ENCODE data around the gene PDE10A. TPM values are rescaled to one million over a fixed set of nuclear protein-coding genes. Genes with fewer than 3 reads are reported as not detected.
A peak's percentile ranks its signal among the peaks of the same experiment; 100 is the strongest.

Gene PDE10A
- total RNA-seq = not detected

DNA sequence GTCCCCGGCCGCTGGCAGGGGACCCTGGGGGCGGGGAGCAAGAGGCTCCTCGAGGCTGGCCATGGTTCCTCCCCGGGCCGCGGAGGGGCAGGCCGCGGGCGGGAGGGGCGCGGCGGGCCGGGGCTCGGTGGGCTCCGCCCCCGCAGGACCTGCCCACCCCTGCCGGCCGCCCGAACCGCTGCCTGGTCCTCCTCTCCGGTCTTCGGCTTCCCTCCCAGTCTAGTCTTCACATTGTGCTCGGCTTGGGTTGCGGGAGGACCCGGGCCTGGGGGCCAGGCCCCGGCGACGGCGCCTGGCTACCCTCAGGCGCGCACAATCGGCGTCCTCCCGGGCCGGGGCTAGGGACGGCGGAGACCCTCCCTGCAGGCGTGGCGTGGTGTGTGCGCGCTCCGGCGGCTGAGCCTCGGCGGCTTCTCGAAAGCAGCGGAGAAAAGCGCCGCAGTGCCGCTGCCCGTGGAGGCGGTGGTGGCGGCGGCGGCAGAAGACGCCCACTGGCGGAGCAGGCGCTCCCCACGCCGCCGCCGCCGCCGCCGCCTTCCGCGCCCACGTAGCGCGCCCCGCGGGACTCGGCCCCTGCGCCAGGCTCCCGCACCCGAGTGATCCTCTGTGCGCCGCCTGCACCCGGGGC, at the start of gene PDE10A:
Gene PDE10A, minus strand, starts transcription at position 493 of the 628 bp plus-strand sequence. Its CDS starts 430 bp downstream, at position 63.
- Mint-ChIP-seq H3K4me3 (peak within 1 kb of the TSS; percentile 32), H3K9me3 (no peaks in the 10 kb centered on the region)
- DNase-seq = no peak

DNA sequence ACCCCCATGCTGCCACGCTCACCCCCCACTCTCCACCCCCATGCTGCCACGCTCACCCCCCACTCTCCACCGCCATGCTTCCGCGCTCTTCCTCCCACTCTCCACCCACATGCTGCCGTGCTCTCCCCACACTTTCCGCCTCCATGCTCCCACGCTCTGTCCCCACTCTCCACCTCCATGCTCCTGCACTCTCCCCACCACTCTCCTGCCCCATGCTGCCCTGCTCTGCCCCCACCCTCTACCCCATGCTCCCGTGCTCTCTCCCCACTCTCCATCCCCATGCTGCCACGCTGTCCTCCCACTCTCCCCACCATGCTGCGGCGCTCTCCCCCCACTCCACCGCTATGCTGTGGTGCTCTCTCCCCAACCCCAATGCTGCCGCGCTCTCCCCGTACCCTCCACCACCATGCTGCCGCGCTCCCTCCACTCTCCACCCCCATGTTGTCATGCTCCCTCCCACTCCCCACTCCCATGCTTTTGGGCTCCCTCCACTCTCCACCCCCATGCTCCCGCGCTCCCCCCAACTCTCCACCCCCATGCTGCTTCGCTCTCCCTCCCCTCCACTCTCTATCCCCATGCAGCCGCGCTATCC, 46.0 kb upstream of the PDE10A start:
- H3K9me3 Mint-ChIP-seq = no peaks in the 10 kb centered on the region
- H3K27ac Mint-ChIP-seq = no peak overlapping the region
- H3K27me3 Mint-ChIP-seq = peaks cover 3% of the 10 kb centered on the region
- H3K4me1 Mint-ChIP-seq = no peaks in the 10 kb centered on the region
- H3K36me3 Mint-ChIP-seq = no peaks in the 10 kb centered on the region
- no peak for DNase-seq
- no peak overlapping the region for H3K4me3 Mint-ChIP-seq

More for the DNA sequence above, at the start of gene PDE10A:
- Mint-ChIP-seq H3K36me3 (no peaks in the 10 kb centered on the region), H3K27me3 (peaks cover 64% of the 10 kb centered on the region), H3K27ac (no peak within 1 kb of the TSS), H3K4me1 (no peaks in the 10 kb centered on the region)

DNA sequence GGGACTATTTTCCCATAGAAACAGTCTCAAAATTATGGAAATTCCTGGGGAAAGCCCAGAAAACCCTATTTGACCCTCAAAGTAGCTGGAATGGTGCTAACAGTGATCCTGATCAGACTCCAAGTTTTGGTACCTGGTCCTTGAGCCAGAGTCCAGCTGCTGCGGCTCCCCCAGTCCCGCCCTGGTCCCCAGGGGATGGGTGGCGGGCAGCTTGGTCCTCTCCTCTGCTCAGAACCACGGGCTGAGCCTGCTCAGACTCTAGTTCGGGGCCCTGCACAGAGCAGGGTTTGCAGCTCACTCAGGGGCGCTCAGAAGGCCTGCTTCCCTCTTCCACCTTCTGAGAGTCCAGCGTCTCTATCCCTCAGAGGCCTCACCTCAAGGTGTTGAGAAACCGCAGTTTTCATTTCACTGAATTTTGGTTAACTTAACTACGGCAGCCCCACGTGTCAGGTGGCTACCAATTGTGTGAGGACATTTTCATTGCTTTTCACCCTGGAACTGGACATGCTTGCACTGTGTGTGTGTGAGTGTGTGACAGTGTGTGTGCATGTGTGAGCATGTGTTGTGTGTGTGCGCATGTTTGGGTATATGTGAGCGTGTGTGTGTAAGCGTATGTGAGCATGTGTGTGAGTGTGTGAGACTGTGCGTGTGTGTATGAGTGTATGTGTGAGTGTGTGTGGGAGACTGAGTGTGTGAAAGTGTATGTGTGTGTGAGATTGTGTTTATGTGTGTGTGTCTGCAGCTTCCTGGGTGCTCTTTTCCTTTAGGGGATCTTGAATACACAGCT, 44.2 kb upstream of the PDE10A start:
- Mint-ChIP-seq H3K27me3 (no peaks in the 10 kb centered on the region), H3K4me1 (no peaks in the 10 kb centered on the region), H3K4me3 (no peak overlapping the region), H3K36me3 (no peaks in the 10 kb centered on the region), H3K9me3 (no peaks in the 10 kb centered on the region), H3K27ac (no peak overlapping the region)
- no peak for DNase-seq

DNA sequence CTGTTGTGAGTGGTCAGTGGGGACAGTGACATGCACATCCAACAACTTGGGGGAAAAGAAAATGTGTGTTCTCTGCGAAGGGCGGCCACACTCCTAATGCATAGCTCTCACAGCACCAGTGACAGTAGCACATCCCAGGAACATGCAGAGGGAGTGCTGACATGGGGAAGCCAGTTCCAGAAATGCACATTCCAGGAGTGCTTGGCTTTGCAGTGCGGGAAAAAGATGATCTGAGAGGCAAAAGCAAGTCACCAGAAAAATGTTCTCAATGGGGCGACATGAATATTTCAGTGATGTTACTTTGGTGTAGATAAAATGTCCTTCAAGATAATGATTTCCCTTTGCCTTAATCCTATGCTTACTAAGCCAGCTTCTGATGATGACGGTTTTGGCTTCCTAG, 42.9 kb upstream of the PDE10A start:
- no peaks in the 10 kb centered on the region for H3K9me3 Mint-ChIP-seq
- no peaks in the 10 kb centered on the region for H3K4me1 Mint-ChIP-seq
- H3K4me3 Mint-ChIP-seq = no peak overlapping the region

DNA sequence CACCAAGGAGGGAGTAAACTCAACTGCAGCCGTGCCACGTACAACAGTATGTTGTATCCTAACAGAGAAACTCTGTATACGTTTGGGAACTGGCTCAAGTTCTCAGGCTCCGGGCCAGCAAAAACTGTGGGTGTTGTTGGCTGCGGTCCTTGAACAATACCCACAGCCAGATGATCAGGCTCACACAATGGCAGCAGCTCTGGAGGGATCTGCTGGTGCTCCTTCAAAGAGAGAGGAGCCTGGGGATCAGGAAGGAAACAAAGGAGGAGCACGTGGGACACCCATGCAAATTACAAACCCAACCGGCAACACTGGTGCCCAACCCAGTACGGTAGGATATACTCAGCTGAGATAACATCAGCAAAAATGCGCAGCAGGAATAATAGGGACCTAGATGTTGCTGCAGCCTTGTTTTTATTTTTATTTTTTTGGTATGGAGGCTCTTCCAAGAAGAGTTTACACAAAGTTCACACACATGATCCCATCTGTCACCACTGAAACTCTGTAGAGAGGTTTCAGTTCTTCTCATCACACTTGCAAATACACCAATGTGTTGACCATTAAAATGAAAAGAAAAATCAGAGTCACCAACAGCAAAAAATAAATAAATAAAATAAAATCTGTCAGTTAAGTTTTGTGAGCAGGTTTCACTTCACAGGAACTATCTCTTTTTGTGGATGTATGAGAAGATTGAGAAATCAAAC, 41.2 kb upstream of the PDE10A start:
- no peaks in the 10 kb centered on the region for H3K4me1 Mint-ChIP-seq
- H3K9me3 Mint-ChIP-seq = peaks cover 4% of the 10 kb centered on the region
- DNase-seq = no peak
- H3K4me3 Mint-ChIP-seq = no peak overlapping the region
- H3K36me3 Mint-ChIP-seq = no peaks in the 10 kb centered on the region
- H3K27me3 Mint-ChIP-seq = no peaks in the 10 kb centered on the region
- H3K27ac Mint-ChIP-seq = no peak overlapping the region

More for the DNA sequence above, 42.9 kb upstream of the PDE10A start:
- H3K36me3 Mint-ChIP-seq = no peaks in the 10 kb centered on the region
- H3K27me3 Mint-ChIP-seq = no peaks in the 10 kb centered on the region
- DNase-seq = no peak
- H3K27ac Mint-ChIP-seq = no peak overlapping the region

DNA sequence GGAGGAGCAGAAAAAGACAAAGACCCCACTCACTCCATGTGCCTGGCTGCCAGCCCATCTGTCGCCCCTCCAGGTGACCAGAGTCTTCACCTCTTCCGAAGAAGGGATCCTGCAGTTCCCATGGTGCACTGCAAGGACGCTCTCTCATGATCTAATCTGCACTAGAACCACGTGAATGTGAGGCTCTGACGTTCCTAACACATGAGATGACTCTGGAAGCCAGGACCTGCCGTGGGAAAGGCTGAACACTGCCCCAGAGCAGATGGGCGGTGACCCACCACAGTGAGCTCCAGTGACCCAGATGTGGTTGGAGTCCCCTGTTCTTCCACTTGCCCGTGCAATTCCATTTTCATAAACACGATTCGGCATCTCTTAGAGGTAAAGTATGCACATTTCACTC, 39.6 kb upstream of the PDE10A start:
- no peak for DNase-seq
- no peak overlapping the region for H3K4me3 Mint-ChIP-seq
- peaks cover 6% of the 10 kb centered on the region for H3K9me3 Mint-ChIP-seq
- H3K27ac Mint-ChIP-seq = no peak overlapping the region
- H3K36me3 Mint-ChIP-seq = no peaks in the 10 kb centered on the region
- H3K27me3 Mint-ChIP-seq = no peaks in the 10 kb centered on the region
- H3K4me1 Mint-ChIP-seq = no peaks in the 10 kb centered on the region

DNA sequence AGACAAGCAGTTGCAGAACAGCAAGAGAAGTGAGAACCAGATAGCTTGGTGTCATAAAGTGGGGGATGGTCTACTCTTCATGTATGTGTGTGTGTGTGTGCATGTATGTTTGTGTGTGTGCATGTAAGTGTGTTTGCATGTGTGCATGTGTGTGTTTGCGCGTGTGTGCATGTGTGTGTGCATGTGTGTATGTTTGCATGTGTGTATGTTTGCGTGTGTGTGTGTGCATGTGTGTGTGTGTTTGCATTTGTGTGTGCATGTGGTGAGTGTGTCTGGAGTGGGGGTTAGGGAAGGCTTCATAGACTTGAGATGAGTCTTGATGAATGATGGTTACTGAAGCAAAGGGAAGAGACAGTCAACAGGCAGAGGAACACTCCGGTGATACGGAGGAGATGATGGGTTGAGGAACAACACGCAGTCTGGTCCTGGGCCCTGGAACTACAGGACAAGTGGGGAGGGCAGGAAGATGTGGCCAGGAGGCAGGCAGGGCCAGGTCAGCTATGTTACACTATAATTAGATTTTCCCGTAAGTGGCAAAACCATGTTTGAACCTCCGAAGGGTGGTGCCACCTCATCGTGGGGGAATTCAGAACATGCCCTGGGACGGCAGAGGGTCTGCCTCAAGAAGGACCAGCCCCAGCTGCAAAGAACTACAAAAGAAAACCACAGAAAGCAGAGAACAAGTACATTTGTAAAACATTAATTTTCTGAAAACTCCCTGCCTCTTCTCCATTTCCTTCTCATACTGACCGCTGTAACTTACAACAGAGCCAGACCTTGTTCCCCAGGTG, 38.7 kb upstream of the PDE10A start:
- H3K4me1 Mint-ChIP-seq = no peaks in the 10 kb centered on the region
- no peaks in the 10 kb centered on the region for H3K27me3 Mint-ChIP-seq
- no peaks in the 10 kb centered on the region for H3K36me3 Mint-ChIP-seq
- DNase-seq = no peak
- no peak overlapping the region for H3K4me3 Mint-ChIP-seq
- peaks cover 6% of the 10 kb centered on the region for H3K9me3 Mint-ChIP-seq
- H3K27ac Mint-ChIP-seq = no peak overlapping the region

DNA sequence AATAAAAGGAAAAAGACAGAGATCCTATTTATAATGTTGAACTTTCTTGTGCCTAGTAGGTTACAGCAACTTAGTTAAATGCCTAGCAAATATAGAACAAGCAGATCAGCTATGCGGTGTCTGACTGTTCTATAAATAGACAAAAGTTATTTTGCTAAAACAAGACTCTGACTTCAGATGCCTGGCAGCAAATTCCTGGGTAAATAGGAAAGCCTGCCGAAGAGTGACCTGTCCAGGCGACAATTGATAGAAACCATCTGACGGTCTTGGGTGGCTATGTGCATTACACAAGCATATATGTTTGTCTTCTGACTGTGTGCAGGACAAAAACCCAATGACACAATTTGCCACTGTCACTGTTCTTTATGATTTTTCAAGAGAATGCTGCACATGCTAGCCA, 38.0 kb upstream of the PDE10A start:
- Mint-ChIP-seq H3K36me3 (no peaks in the 10 kb centered on the region), H3K4me3 (no peak overlapping the region), H3K4me1 (no peaks in the 10 kb centered on the region), H3K9me3 (peaks cover 6% of the 10 kb centered on the region), H3K27me3 (no peaks in the 10 kb centered on the region), H3K27ac (no peak overlapping the region)
- DNase-seq = no peak

DNA sequence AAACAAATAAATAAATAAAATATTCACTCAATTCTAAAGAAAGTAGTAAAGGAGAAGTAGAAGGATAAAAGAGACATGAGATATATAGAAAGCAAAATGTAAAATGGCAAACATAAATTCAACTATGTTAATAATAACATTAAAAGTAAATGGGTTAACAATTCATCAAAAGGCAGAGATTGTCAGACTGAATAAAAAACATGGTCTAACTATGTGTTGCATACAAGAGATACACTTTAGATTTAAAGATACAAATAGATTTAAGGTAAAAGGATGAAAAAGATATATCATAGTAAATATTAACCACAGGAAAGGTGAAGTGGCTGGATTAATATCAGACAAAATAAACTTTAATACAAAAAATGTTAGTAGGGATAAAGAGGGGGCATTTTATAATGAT, 35.8 kb upstream of the PDE10A start:
- H3K9me3 Mint-ChIP-seq = peaks cover 6% of the 10 kb centered on the region
- no peak overlapping the region for H3K27ac Mint-ChIP-seq
- no peaks in the 10 kb centered on the region for H3K36me3 Mint-ChIP-seq
- DNase-seq = no peak
- no peak overlapping the region for H3K4me3 Mint-ChIP-seq
- H3K27me3 Mint-ChIP-seq = peaks cover 5% of the 10 kb centered on the region
- no peaks in the 10 kb centered on the region for H3K4me1 Mint-ChIP-seq

DNA sequence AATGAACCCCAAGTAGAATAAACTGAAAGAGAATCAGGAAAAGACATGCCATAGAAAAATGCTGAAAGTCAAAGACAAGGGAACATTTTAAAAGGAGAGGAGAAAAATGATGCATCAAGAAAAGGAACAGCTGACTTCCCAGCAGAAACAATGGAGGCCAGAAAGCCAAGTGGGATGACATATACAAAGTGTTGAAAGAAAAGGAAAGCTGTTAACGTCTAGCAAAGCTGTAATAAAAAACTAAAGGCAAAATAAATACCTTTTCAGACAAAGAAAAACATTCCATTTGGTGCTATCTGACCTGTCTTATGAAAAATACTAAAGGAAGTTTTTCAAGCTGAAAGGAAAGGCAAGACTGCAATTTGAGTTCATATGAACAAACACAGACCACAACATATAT, 34.1 kb upstream of the PDE10A start:
- Mint-ChIP-seq H3K27me3 (peaks cover 8% of the 10 kb centered on the region), H3K27ac (no peak overlapping the region), H3K36me3 (no peaks in the 10 kb centered on the region), H3K4me1 (no peaks in the 10 kb centered on the region), H3K9me3 (peaks cover 6% of the 10 kb centered on the region), H3K4me3 (no peak overlapping the region)
- no peak for DNase-seq

DNA sequence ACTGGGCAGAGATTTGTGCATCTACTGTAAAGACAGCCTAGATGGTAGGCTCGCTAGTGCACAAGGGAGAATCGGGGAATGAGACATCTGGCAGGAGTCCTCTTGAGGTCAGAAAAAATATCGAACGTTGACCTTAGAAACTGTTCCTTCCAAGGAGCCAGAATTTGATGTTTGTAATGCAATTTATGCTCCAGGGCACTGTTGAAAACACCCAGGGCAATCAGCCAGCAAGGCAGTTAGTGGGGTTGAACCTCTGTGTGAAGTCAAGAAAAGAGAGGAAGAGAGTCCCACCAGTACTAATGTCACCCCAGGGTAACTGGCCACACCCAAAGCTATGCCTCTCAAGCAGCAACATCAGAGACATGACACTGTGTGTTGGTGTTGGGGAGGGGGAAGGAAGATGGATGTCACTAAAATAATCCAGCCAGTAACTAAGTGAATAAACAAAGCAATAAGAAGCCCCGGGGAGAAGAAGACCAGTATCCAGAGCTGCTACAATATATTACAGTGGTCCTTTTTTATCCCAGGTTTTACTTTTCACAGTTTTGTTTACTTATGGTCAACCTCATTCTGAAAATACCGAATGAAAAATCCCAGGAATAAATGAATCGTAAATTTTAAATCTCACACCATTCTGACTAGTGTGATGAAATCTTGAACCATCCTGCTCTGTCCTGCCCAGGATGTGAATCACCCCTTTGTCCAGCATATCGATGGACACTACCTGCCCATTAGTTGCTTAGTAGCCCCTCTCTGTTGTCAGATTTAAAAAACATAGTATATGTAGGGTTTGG, 32.9 kb upstream of the PDE10A start:
- Mint-ChIP-seq H3K4me1 (no peaks in the 10 kb centered on the region), H3K36me3 (no peaks in the 10 kb centered on the region), H3K4me3 (no peak overlapping the region), H3K27me3 (peaks cover 8% of the 10 kb centered on the region), H3K9me3 (peaks cover 6% of the 10 kb centered on the region), H3K27ac (no peak overlapping the region)
- no peak for DNase-seq

DNA sequence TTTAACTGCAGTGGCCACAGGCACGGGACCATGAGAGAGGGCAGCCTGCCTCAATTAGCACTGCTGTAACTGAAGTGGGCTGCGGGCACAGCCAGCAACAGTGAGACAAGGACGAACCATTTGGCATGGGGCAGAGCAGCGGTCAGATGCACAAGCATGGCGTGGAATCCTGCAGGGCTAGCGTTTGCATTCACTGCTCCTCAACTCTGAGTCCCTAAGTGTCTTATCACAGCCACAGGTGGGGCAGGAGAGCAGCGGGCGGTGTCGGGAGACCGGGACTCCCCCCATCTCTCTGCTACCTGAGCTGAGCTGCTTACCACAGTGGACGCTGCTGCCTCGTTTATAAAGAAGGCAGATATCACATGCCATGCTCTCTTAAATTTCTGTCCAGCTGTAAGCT, 31.3 kb upstream of the PDE10A start:
- no peak overlapping the region for H3K4me3 Mint-ChIP-seq
- H3K9me3 Mint-ChIP-seq = peaks cover 5% of the 10 kb centered on the region
- no peak for DNase-seq
- H3K27me3 Mint-ChIP-seq = peaks cover 8% of the 10 kb centered on the region
- no peak overlapping the region for H3K27ac Mint-ChIP-seq
- no peaks in the 10 kb centered on the region for H3K4me1 Mint-ChIP-seq
- H3K36me3 Mint-ChIP-seq = no peaks in the 10 kb centered on the region

DNA sequence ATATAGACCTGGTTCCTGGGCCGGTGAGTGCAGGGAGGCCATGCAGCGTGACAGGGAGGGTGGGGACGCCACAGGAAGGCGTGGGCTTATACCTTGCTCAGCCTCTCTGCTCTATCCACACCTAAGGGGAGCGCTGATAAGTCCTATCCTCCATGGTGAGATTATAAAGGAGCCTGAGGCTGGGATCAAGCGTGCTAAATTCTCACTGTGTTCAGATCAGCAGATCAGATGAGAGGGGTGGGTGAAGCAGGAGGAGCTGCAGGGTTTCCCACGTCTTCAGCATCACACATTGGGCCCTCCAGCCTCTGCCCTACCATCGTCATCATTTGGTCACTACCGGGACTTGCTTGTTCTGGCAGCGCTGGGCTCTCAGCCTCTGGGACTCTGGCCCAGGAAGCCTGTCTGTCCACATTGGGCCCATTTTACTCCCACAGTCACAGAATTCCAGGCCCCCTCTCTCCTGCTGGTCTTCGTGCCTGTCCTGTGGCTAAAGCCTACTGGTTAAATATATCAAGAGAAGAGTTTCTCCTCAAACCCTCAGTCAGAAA, 29.1 kb upstream of the PDE10A start:
- DNase-seq = no peak
- H3K27ac Mint-ChIP-seq = no peak overlapping the region

DNA sequence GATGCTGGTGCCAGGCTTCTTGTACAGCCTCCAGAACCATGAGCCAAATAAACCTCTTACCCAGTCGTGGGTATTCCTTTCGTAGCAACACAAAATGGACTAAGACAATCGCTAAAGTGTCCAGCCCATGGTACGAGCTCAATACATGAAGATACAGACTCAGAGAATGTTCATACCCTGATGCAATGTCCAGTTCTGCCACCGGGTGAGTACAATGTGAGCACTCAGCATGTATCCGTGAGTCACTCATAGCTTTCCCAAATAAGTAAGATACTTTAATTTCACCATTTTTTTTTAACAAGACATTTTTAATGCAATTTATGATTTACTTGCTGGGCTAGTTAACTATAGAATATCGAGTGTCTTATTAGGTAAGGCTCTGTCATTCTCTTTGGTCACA, 26.7 kb upstream of the PDE10A start:
- Mint-ChIP-seq H3K4me3 (no peak overlapping the region), H3K27me3 (peaks cover 4% of the 10 kb centered on the region), H3K27ac (no peak overlapping the region), H3K9me3 (peaks cover 2% of the 10 kb centered on the region), H3K36me3 (no peaks in the 10 kb centered on the region), H3K4me1 (no peaks in the 10 kb centered on the region)
- DNase-seq = no peak

More for the DNA sequence above, 29.1 kb upstream of the PDE10A start:
- Mint-ChIP-seq H3K27me3 (peaks cover 8% of the 10 kb centered on the region), H3K9me3 (peaks cover 2% of the 10 kb centered on the region), H3K4me3 (no peak overlapping the region), H3K36me3 (no peaks in the 10 kb centered on the region), H3K4me1 (no peaks in the 10 kb centered on the region)

All from activated naive CD8-positive, alpha-beta T cell treated with anti-CD3 and anti-CD28 coated beads for 36 hours (primary cell).